B cell (primary cell): ENCODE measurements around the gene IFNA6.

Source experiments
- CTCF ChIP-seq: fragments of 200-600 bp; IDR thresholded peaks from one replicate; pipeline ENCODE4 v1.8.0; 2022; ENCODE audit warnings: antibody characterized with exemption, mild to moderate bottlenecking
- EZH2 ChIP-seq: IDR thresholded peaks from 2 replicates; pipeline ENCODE4 v1.6.1; 2012; ENCODE audit warnings: borderline replicate concordance, low read depth, mild to moderate bottlenecking, moderate library complexity, low read length; ENCODE audit not compliant: insufficient read depth, poor library complexity, severe bottlenecking

GRCh38 chr9:21334701-21335632 lies 15.7 kb downstream of the IFNA6 start, which contains the start of gene KLHL9:
- no peak for TF ChIP-seq CTCF
- no peak for TF ChIP-seq EZH2
